ENCODE measurements around the gene DIDO1. TPM values are rescaled to one million over a fixed set of nuclear protein-coding genes. Genes with fewer than 3 reads are reported as not detected.

DIDO1 gene
- total and polyA plus RNA-seq, 2 of the 13 experiments (the other 11 are each of a cell fraction or from before 2014, with no cell fraction given) = 75.0 to 75.1 TPM

DNA sequence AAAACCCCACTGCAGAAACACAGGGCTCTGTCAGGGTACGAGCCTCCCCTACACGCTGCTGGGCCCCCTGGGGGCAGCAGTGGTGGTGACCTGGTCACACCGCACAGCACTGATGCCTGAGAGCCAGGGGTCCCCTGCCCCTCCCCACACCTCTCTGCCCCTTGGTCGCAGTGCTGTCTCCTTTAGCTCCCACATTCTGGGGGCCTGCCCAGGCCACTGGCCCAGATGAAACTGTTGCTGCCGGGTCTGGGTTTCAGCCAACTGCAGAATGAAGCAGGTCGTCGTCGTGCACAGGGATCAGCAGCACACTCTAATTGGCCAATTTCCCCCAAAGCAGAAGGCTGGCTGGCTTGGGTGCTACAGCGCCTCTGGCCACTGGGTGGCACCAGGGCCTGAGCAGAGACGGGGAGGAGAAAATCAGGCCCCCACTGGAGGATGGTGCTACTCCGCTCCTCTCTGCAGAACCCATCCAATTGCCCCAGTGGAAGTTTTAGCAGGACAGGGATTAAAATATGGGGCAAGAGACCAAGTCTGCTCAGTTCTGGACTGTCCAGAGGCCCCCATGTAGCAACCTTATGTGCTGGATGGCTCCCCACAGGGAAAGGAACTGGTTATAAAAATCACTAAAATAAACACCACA lies 26.1 kb downstream of the DIDO1 start (continued):
- TF ChIP-seq DDIT3 (CRISPR knock-in tag; IDR thresholded peaks at IDR 0.05) (peak; percentile 23; the same call in 1 of the 2 replicates), ZNF292 (CRISPR knock-in tag; IDR thresholded peaks at IDR 0.05; ENCODE audit: borderline replicate concordance, low read depth) (peak; percentile 70; the same call in 1 of the 2 replicates), ZNF318 (CRISPR knock-in tag; IDR thresholded peaks at IDR 0.05) (no peak; the same call in 1 of the 2 replicates), KDM5A (IDR thresholded peaks at IDR 0.05; ENCODE audit: borderline replicate concordance, low read length) (no peak), ZNF780A (CRISPR knock-in tag; IDR thresholded peaks at IDR 0.05) (no peak), POGZ (CRISPR knock-in tag; IDR thresholded peaks at IDR 0.05) (no peak), KLF12 (CRISPR knock-in tag; IDR thresholded peaks at IDR 0.05; ENCODE audit: borderline replicate concordance) (peak; percentile 95; the same call in 1 of the 2 replicates), DR1 (CRISPR knock-in tag; IDR thresholded peaks at IDR 0.05) (peak; percentile 74), TRAFD1 (CRISPR knock-in tag; IDR thresholded peaks at IDR 0.05; ENCODE audit: borderline replicate concordance) (no peak), CBX2 (IDR thresholded peaks at IDR 0.05; ENCODE audit: low read depth, low read length) (no peak), CBX2 (CRISPR knock-in tag; IDR thresholded peaks at IDR 0.05; ENCODE audit: low read depth) (no peak; the same call in 1 of the 2 replicates), ZNF30 (CRISPR knock-in tag; IDR thresholded peaks at IDR 0.05) (no peak), TOPORS (CRISPR knock-in tag; IDR thresholded peaks at IDR 0.05) (peak; percentile 57; the same call in 1 of the 2 replicates), ZNF768 (CRISPR knock-in tag; IDR thresholded peaks at IDR 0.05) (peak; percentile 85; the same call in 1 of the 2 replicates), HDAC1 (CRISPR knock-in tag; IDR thresholded peaks at IDR 0.05) (no peak; the same call in 1 of the 2 replicates)
- TF ChIP-seq, protein P1, sequence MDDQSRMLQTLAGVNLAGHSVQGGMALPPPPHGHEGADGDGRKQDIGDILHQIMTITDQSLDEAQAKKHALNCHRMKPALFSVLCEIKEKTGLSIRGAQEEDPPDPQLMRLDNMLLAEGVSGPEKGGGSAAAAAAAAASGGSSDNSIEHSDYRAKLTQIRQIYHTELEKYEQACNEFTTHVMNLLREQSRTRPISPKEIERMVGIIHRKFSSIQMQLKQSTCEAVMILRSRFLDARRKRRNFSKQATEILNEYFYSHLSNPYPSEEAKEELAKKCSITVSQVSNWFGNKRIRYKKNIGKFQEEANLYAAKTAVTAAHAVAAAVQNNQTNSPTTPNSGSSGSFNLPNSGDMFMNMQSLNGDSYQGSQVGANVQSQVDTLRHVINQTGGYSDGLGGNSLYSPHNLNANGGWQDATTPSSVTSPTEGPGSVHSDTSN (CRISPR knock-in tag; IDR thresholded peaks at IDR 0.05; ENCODE audit: borderline replicate concordance) = peak; percentile 82

Data from HepG2 (cell line).